Cardiac fibroblast (primary cell): ENCODE results near the gene CACFD1.
A peak's percentile ranks its signal among the peaks of the same experiment; 100 is the strongest.
"Not testable (repeated sequence)": the region's sequence is repeated elsewhere in the genome, so short reads cannot be mapped to it uniquely, and the experiment has no call there.

Experiments
- DNase-seq, 2 donors: peaks; one replicate each; pipeline versions ENCODE4 v3.0.0 to v3.0.0-alpha.2; 2010; ENCODE audit warnings: low read depth in 2 of 2
- H3K4me3 ChIP-seq, 2 donors: replicated peaks in 1 of 2; 1 replicate in 1 of 2; 2 replicates in 1 of 2; pipeline ENCODE4 v1.5.1; 2011; ENCODE audit warnings: low read depth in 2 of 2, low read length in 2 of 2, mild to moderate bottlenecking in 2 of 2, moderate library complexity in 1 of 2
- TF ChIP-seq, protein P1 (sequence below): IDR thresholded peaks from one replicate; pipeline ENCODE4 v1.5.1; 2011; ENCODE audit warnings: low read depth, mild to moderate bottlenecking, low read length, inconsistent platforms

The CACFD1 gene

DNA sequence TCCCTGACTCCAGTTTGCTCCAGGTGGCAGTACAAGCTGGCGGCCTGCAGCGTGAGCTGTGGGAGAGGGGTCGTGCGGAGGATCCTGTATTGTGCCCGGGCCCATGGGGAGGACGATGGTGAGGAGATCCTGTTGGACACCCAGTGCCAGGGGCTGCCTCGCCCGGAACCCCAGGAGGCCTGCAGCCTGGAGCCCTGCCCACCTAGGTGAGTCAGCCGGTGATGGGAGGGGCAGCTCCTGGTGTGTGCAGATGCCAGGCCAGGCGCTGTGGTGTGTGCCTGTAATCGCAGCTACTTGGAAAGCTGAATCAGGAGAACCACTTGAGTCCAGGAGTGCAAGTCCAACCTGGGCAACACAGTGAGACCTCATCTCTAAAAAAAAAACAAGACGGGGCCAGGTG lies 10.0 kb upstream of the CACFD1 start:
- no peak for DNase-seq
- TF ChIP-seq, protein P1, sequence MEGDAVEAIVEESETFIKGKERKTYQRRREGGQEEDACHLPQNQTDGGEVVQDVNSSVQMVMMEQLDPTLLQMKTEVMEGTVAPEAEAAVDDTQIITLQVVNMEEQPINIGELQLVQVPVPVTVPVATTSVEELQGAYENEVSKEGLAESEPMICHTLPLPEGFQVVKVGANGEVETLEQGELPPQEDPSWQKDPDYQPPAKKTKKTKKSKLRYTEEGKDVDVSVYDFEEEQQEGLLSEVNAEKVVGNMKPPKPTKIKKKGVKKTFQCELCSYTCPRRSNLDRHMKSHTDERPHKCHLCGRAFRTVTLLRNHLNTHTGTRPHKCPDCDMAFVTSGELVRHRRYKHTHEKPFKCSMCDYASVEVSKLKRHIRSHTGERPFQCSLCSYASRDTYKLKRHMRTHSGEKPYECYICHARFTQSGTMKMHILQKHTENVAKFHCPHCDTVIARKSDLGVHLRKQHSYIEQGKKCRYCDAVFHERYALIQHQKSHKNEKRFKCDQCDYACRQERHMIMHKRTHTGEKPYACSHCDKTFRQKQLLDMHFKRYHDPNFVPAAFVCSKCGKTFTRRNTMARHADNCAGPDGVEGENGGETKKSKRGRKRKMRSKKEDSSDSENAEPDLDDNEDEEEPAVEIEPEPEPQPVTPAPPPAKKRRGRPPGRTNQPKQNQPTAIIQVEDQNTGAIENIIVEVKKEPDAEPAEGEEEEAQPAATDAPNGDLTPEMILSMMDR = no peak
- no peak overlapping the region for H3K4me3 ChIP-seq

DNA sequence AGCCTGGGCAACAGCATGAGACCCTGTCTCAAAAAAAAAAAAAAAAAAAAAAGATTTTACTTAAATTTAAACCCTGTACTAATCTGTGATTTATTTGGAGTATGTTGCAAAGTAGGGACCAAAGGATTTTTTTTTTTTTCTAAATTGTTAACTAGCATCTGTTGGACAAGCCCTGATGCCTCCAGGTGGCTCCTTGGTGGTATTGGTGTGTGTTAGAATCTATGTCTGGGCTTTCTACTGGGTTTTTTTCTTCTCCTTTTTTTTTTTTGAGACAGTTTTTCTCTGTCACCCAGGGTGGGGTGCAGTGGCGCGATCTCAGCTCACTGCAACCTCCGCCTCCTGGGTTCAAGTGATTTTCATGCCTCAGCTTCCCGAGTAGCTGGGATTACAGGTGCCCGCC lies 7.9 kb upstream of the CACFD1 start:
- not testable (repeated sequence) for H3K4me3 ChIP-seq, DNase-seq

DNA sequence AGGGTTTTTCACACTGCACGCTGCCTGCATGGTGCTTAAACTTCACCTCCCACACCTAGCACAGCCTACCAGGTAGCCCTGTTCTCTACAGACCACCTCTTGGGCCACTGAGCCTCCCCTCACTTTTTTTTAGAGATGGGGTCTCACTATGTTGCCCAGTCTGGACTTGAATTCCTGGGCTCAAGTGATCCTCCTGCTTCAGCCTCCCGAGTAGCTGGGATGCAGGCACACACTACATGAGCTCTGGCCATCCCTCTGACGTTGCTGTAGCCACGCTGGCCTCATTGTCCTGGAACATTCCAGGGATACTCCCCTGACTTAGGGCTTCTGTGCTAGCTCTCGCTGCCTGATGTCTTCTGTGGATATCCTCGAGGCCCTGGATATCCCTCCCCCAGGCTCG lies 7.2 kb upstream of the CACFD1 start:
- DNase-seq = no peak
- TF ChIP-seq, protein P1 = no peak
- no peak overlapping the region for H3K4me3 ChIP-seq

DNA sequence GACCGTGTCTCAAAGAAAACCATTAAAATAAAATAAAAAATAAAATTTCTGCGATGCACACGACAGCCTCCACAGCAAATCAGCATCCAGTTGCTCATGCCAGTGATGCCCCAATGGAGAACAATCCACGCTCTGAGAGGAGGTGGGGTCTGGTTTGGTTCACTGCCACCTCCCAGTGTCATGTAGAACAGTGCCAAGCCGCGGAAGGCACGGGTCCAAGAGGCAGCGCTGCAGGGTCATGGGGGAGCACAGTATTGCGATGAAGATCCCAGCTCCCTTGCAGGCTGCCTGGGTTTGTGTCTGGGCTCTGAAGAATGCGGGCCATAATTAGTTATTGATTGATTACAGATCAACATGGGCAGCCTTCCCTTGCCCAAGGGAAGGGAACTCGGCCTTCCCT lies 6.1 kb upstream of the CACFD1 start:
- TF ChIP-seq, protein P1 = no peak
- no peak overlapping the region for H3K4me3 ChIP-seq
- peak in 1 of 2 donors; percentile 33 for DNase-seq

DNA sequence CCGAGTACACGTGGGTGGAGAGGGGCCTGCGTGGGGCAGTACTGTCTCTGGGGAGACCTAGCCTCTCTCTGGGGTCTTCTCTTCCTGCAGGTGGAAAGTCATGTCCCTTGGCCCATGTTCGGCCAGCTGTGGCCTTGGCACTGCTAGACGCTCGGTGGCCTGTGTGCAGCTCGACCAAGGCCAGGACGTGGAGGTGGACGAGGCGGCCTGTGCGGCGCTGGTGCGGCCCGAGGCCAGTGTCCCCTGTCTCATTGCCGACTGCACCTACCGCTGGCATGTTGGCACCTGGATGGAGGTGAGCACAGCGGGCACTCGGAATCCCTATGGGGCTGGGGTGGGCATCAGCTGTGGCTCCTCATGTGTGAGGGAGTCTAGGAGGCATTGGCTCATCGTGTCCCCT lies 5.5 kb upstream of the CACFD1 start:
- no peak overlapping the region for H3K4me3 ChIP-seq
- no peak for DNase-seq

DNA sequence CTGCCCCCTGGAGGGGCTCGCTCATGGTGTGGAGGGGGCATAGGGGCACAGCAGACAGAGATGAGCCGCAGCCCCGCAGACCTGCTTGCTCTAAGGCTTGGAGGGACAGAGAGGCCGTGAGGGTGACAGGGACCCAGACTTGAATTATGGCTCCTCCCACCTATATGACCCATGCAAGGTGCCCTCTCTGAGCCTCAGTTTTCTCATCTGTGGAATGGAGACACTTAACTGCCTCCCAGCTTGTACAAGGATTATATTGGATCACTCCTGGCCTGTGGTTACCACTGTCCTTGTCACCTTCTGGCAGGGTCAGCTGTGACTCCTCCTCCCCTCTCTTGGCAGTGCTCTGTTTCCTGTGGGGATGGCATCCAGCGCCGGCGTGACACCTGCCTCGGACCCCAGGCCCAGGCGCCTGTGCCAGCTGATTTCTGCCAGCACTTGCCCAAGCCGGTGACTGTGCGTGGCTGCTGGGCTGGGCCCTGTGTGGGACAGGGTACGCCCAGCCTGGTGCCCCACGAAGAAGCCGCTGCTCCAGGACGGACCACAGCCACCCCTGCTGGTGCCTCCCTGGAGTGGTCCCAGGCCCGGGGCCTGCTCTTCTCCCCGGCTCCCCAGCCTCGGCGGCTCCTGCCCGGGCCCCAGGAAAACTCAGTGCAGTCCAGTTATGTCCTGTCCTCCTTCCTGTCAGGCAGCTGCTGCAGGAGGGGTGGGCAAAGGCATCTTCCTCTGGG lies 4.7 kb upstream of the CACFD1 start:
- DNase-seq = no peak
- TF ChIP-seq, protein P1 = no peak
- H3K4me3 ChIP-seq = no peak overlapping the region

More for the DNA sequence above, 5.5 kb upstream of the CACFD1 start:
- TF ChIP-seq, protein P1 = no peak

DNA sequence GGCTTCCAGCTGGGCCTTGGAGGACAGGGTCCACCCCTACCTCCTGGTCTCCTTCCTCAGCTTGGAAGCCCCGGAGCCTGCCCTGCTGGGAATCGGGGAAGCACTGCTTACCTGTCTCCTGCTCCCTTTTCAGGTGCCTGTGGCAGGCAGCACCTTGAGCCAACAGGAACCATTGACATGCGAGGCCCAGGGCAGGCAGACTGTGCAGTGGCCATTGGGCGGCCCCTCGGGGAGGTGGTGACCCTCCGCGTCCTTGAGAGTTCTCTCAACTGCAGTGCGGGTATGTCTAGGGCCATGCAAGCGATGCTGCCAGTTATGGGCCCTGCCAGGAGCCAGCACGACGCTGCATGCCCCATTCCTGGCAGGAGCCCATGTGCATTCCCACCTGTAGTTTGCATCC lies 3.8 kb upstream of the CACFD1 start:
- DNase-seq = no peak
- TF ChIP-seq, protein P1 = no peak
- H3K4me3 ChIP-seq = no peak overlapping the region
